ENCODE measurements around the gene UBE2L5.
A peak's percentile ranks its signal among the peaks of the same experiment; 100 is the strongest.

The UBE2L5 gene

GRCh38 chr13:30423891-30424290 lies 1.6 kb downstream of the UBE2L5 start:
- no peak for TF ChIP-seq CTCF (IDR thresholded peaks at IDR 0.05; ENCODE audit: insufficient read depth, low read depth, low read length, missing control alignments)
- DNase-seq (ENCODE audit: low read depth), result no peak
- H3K4me3 ChIP-seq (ENCODE audit: low read length), result no peak overlapping the region

DNA sequence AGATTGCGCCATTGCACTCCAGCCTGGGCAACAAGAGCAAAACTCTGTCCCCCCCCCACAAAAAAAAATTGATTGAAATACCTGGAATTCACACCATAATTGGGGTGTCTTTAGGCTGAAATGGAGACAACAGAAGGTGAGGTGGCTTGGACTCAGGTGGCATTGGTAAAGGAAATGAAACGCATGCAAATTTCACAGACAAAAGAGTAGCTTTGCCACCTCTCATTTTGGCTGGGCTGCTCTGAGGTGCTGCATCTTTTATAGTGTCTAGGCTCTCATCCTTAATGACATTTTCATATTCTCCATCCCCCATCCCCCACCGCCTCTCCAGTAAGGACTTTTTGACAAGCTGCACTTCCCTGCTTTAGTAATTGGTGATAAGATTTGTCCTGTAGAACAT lies 6.9 kb downstream of the UBE2L5 start:
- DNase-seq (ENCODE audit: low read depth), result no peak
- no peak for TF ChIP-seq CTCF (IDR thresholded peaks at IDR 0.05; ENCODE audit: insufficient read depth, low read depth, low read length, missing control alignments)
- H3K4me3 ChIP-seq (ENCODE audit: low read length), result no peak overlapping the region

DNA sequence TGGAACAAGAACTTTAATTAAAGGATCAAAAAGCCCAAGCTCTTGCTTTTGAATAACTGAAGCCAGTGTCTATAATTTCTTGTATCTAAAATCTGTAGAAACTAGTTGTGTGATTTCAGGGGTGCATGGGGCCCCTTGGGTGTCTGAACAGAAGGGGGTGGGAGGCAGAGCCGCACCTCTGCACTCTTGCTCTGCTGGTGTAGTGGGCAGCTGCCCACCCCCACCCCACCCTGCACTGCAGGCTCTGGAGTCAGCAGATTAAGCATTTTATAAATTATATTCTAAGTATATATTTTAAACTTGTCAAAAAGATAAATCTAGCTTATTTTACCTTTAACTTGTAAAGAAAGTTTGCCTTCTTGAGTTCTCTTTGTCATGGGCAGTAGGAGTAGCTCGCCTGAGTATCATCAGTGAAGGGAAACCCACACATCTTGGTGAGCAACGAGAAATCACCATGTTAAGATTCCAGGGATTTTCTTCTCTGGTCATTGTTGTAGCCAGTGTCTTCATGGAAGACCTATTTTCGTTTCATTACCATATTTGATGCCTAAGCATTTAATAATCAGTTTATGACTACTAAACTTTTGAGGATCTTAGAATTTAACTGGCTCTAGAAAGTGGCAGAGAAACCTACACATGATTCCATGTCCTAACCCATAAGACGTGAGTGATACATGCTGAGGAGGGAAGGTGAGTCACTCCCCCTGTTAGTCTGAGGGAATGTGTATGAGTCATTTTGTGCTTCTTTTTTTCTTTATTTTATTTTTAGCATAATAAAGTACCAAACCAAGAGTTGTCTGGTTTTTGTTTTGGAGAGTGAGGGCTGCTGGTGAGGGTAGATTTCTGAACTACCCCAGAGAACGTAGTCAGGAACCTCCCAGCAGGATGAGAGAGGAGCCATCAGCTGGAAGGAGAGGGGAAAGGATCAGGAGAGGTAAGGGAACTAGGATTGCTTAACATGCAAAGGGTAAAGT lies 7.7 kb downstream of the UBE2L5 start:
- no peak for TF ChIP-seq CTCF (IDR thresholded peaks at IDR 0.05; ENCODE audit: insufficient read depth, low read depth, low read length, missing control alignments)
- DNase-seq (ENCODE audit: low read depth), result peak; percentile 94

GRCh38 chr13:30431269-30431940 lies 9.1 kb downstream of the UBE2L5 start:
- H3K4me3 ChIP-seq (ENCODE audit: low read length), result no peak overlapping the region
- TF ChIP-seq CTCF (IDR thresholded peaks at IDR 0.05; ENCODE audit: insufficient read depth, low read depth, low read length, missing control alignments), result no peak
- peak; percentile 92 for DNase-seq (ENCODE audit: low read depth)

More for the DNA sequence above, 7.7 kb downstream of the UBE2L5 start:
- no peak overlapping the region for H3K4me3 ChIP-seq (ENCODE audit: low read length)

DNA sequence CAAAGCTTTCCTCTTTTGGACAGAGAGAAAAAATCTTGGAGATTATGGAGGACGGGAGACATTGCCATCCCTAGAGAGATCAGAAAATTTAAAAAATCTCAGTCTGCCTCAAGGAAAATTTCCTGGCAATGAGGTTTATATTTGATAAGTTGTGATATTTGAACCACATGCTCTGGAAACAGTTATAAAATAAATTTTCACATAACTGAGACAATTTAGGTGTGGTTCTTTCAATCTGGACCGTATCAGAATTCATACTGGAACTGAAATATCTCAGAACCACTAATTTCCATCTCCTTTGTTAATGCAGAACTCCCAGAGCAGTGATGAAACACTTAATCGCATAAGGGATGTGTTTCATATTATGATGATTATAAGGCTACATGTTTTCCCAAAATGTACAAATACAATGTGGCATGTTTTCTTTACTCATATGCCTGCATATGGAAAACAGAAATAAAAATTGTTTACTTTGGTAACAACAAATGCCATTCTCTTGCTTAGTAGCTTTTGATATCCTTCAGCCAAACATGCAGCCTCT lies 13.7 kb downstream of the UBE2L5 start:
- DNase-seq (ENCODE audit: low read depth), result no peak
- no peak for TF ChIP-seq CTCF (IDR thresholded peaks at IDR 0.05; ENCODE audit: insufficient read depth, low read depth, low read length, missing control alignments)
- H3K4me3 ChIP-seq (ENCODE audit: low read length), result no peak overlapping the region

GRCh38 chr13:30437177-30437576 lies 14.9 kb downstream of the UBE2L5 start:
- no peak for TF ChIP-seq CTCF (IDR thresholded peaks at IDR 0.05; ENCODE audit: insufficient read depth, low read depth, low read length, missing control alignments)
- no peak for DNase-seq (ENCODE audit: low read depth)
- H3K4me3 ChIP-seq (ENCODE audit: low read length), result no peak overlapping the region
